ENCODE results near the gene PRSS38.
"Not testable (repeated sequence)": the region's sequence is repeated elsewhere in the genome, so short reads cannot be mapped to it uniquely, and the experiment has no call there.

The PRSS38 gene

DNA sequence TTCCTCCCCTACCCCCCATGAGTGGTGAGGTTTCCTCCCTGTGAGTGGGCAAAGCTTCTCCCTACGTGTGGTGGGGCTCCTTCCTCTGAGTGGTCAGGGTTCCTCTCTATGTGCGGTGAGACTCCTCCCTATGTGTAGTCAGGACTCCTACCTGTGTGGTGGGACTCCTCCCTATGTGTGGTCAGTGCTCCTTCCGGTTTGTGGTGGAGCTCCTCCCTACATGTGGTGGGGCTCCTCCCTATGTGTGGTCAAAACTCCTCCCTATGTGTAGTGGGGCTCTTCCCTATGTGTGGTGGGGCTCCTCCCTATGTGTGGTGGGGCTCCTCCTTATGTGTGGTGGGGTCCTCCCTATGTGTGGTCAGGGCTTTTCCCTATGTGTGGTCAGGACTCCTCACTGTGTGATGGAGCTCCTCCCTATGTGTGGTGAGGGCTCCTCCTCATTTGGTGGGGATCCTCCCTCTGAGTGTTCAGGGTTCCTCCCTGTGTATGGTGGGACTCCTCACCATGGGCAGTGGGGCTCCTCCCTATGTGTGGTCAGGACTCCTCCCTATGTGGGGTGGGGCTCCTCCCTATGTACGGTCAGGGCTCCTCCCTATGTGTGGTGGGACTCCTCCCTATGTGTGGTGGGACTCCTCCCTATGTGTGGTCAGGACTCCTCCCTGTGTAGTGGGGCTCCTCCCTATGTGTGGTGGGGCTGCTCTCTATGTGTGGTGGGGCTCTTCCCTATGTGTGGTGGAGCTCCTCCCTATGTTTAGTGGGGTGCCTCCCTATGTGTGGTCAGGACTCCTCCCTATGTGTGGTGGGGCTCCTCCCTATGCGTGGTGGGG is 29.1 kb downstream of the PRSS38 start:
- DNase-seq (ENCODE audit: low spot score), result no peak

DNA sequence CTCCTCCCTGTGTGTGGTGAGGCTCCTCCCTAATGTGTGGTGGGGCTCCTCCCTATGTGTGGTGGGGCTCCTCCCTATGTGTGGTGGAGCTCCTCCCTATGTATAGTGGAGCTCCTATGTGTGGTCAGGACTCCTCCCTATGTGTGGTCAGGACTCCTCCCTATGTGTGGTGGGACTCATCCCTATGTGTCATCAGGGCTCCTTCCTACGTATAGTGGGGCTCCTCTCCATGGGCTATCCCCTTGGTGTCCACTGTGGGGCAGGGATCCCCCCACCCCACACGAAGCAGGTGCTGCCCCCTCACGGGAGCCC is 29.6 kb downstream of the PRSS38 start:
- DNase-seq (ENCODE audit: low spot score), result no peak

DNA sequence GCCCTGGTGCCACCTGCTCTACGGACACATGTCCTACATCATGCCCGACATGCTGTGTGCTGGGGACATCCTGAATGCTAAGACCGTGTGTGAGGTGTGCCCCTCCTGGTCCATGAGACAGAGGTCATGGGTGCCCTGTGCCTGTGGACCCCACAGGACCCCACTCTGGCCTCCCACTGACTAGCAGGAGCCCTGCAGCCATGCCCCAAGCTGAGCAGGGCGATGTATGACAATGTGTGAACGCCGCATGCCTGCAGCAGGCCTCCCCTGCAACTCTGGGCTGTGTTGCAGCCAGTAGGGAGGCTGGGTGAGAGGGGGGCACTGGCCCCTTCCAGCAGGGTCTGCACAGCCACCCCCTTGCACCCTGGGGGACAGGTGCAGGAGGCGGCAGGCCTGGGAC is 30.0 kb downstream of the PRSS38 start:
- no peak for DNase-seq (ENCODE audit: low spot score)

DNA sequence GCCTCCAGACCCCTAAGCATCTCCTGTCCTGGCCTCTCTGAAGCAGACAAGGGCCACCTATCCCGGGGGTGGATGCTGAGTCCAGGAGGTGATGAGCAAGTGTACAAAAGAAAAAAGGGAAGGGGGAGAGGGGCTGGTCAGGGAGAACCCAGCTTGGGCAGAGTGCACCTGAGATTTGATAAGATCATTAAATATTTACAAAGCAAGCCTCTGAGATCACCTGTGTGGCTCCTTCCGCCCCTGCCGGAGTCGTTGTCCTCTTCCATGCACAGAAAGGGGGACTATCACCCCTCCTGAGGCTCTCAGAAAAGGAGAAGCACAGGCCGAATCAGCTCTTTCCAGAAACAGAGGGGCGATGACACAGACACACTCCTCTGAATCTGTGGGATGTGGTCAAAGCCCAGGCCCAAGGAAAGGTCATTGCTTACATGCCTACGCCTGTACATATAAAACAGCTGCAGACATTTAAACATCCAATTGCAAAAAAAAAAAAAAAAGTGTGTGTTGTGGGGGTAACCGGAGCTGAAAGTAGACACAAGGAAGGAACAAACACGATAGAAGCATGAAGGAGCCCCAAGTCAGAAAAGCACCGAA is 30.9 kb downstream of the PRSS38 start:
- no peak for DNase-seq (ENCODE audit: low spot score)

DNA sequence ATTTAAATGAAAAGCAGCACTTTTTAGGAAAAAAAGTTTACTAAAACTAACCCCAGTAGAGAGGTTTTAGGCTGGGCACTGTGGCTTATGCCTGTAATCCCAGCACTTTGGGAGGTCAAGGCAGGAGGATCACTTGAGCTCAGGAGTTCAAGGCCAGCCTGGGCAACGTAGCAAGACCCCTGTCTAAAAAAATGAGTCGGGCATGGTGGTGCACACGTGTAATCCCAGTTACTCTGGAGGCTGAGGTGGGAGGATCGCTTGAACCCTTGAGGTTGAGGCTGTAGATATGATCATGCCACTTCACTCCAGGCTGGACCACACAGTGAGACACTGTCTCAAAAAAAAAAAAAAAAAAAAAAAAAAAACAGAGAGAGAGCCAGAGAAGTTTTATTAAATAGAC is 31.6 kb downstream of the PRSS38 start:
- DNase-seq (ENCODE audit: low spot score), result not testable (repeated sequence)

DNA sequence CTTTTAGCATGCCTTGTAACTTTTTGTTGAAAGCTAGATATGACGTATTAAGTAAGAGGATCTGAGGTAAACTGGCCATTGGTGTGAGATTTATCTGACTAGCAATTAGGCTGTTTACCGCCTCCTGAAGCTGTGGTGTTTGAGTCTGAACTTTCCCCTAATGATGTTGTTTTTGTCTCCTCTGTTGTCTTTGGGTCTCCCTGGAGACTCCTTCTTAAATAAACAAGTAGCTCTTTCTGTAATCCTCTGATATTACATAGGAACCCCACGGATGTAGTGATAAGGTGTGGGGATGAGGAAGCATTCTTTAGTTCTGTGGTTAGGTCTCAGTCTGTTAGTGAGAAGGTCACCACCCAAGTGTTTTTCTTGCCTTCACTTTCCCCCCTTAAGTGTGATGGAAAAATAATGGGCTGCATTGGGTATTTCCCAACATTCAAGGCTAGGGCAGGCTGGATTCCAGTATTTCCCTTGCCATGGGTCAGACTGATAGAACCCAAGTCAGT is 33.0 kb downstream of the PRSS38 start:
- DNase-seq (ENCODE audit: low spot score), result no peak

DNA sequence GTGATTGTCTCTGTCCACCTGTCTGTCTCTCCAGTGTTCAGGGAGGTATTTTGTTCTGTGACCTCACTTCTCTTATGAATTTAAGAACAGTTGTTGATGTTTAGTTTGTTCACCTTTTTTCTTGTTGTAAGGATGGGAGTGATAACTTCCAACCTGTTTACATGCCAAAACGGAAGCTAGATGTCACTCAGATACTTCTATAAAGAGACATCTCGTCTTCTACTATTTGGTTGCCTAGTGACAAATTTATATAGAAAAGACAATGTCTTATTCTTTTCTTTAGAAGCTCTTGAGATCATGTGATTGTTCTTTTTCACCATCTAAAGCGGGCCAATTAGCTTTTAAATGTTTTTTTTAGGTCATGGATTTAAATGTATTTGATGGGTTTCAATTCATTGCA is 33.8 kb downstream of the PRSS38 start:
- no peak for DNase-seq (ENCODE audit: low spot score)

DNA sequence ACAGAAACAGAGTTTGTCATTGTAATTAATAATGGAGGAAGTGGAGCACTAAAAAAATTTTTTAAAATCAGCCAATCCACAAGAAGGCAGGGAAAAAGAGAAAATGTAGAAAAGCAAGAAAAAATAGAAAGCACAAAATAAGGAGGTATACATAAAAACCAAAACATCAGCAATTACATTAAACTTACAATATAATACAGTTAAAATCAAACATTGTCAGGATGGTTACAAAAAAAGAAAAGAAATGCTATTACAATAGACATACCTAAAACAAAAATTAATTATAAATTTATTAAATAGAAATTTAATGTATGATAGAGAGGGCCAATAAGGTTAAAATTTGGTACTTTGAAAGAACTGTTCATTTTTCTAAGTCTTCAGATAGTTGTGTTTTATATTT is 38.7 kb downstream of the PRSS38 start:
- no peak for DNase-seq (ENCODE audit: low spot score)

DNA sequence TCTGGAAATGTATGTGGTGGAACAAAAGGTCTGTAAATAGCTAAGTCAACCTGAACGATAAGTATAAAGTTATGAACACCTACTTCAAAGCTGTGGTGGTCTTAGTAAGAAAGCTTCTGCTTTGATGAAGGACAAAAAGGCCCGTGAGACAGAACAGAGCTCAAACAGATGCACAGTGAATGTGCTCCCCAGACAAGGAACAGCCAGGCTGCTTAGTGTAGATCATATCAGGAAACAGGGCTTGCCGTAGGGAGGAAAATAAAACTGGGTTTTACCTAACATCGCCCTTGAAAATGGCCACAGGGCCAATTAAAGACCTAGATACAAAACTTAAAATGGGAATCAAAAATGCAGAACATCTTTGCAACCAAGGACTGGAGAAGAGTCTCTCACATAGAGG is 40.2 kb downstream of the PRSS38 start:
- no peak for DNase-seq (ENCODE audit: low spot score)

DNA sequence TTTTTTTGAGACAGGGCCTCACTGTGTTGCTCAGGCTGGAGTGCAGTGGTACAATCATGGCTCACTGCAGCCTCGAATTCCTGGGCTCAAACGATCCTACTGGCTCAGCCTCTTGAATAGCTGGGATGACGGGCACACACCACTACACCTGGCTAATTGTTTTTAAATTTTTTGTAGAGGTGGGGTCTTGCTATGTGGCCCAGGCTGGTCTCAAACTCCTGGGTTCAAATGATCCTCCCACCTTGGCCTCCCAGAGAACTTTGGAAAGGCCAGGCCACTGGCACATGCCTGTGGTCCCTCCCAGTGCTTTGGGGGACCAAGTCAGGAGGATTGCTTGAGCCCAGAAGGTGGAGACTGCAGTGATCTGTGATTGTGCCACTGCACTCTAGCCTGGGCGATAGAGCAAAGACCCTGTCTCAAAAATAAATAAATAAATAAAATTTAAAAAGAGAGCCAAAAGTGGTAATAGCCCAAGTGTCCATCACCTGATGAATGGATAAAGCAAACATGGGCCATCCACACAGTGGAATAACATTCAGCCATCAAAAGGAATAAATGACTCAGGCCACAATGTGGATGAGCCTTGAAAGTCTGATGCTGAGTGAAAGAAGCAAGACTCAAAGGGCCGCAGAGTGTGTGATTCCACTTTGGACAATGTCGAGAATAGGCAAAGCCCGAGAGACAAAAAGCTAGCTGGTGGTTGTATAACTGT is 40.8 kb downstream of the PRSS38 start:
- no peak for DNase-seq (ENCODE audit: low spot score)

DNA sequence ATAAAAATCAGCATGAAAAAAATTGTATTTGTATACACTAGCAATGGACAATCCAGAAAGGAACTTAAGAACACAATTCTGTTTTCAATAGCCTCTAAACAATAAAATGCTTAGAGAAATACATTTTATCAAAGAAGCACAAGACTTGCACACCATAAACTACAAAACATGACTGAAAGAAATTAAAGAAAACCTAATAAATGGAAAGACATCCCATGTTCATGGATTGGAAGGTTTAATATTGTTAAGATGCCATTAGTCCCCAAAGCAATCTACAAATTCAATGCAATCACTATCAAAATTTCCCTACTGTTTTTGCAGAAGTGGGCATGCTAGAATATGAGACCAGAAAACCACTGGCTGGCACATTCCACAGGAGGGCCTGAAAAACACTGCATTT is 49.4 kb downstream of the PRSS38 start:
- DNase-seq (ENCODE audit: low spot score), result no peak

DNA sequence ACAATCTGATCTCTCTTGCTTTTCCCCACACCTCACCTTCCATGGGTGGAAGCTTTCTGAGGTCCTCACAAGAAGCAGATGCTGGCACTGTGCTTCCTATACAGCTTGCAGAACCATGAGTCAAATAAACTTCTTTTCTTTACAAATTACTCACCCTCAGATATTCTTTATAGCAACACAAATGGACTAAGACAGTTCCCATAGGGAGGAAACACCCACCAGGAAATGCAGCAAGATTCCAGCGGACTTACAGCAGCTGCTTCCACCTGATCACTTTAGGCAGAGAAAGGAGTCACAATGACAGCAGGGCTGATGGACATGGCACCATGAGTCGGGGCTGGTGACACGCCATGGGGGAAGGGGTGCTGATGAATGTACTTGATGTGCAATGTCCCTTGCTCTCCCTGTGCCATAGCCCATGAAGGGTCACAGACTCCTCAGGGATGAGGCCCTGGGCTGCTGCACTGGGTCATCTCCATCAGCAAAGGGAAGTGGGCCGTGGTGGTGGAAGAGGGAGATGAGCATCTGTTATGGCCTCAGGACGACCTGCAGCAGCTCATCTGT is 53.9 kb downstream of the PRSS38 start:
- DNase-seq (ENCODE audit: low spot score), result no peak

DNA sequence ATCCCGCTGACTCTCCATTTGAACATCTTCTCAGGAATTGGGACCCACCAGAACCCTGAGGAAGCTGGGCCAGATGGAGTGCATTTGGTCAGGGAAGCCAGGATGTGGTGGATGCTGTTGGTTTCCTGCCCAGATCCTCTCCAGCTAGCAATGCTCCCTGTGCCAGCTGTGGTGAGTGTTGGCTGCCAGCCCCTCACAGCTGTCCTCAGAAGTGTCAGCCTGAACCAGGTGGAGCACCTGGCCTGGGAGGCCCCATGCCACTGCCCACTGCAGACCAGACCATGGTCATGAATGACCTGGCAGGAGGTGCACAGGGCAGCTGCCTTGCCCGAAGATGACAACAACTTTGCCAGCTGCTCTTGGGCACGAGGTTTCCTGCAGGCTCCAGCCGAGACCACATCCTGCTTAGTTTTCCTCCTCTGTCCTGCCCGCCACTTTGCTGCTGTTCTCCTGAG is 54.4 kb downstream of the PRSS38 start:
- DNase-seq (ENCODE audit: low spot score), result no peak

DNA sequence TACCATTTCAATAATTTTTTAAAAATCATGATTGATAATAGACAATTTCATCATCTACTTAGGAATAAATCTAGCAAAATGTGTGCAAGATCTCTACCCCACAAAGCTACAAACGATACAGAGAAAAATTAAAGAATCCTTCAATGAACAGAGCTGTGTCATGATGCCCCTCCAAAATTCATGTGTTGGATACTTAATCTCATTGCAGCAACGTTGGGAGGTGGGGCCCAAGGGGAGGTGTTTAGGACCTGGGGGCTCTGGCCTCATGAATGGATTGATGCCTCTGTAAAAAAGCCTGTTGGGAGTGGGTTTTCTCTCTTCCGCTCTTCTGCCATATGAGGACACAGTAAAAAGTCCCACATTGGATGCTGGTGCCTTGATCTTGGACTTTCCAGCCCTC is 54.9 kb downstream of the PRSS38 start:
- DNase-seq (ENCODE audit: low spot score), result no peak

DNA sequence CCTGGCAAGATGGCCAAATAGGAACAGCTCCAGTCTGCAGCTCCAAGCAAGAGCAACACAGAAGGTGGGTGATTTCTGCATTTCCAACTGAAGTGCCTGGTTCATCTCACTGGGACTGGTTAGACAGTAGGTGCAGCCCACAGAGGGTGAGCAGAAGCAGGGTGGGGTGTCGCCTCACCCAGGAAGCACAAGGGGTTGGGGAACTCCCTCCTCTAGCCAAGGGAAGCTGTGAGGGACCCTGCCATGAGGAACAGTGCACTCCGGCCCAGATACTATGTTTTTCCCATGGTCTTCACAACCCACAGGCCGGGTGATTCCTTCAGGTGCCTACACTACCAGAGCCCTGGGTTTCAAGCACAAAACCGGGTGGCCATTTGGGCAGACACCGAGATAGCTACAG is 56.4 kb downstream of the PRSS38 start:
- DNase-seq (ENCODE audit: low spot score), result not testable (repeated sequence)

DNA sequence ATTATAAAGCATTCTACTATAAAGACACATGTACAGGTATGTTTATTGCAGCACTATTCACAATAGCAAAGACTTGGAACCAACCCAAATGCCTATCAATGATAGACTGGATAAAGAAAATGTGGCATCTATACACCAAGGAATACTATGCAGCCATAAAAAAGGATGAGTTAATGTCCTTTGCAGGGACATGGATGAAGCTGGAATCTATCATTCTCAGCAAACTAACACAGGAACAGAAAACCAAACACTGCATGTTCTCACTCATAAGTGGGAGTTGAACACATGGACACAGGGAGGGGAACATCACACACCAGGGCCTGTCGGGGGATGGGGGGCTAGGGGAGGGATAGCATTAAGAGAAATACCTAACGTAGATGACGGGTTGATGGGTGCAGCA is 62.3 kb downstream of the PRSS38 start:
- DNase-seq (ENCODE audit: low spot score), result not testable (repeated sequence)

DNA sequence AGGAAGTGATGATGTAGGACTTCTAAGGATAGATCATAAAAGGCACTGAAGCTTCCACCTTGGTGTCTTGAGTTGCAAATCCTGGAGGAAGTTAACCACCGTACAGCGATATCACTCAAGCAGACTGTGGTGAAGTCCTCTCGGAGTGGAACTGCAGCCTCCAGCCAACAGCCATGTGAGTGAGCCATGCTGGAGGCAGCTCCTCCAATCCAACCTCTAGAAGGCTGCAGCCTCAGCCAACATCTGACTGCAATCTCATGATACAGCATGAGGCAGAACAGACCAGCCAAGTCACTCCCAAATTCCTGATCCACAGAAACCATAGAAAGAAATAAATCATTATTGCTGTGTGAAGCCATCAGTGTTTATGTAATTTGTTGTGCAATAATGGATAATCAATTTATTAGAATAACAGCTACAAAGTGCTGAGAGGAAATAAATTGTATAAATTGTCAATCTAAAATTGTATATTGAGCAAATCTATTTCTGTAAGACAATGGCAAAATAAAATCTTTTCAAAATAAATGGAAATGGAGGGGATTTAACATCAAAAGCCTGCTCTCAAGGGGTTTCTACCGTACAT is 65.0 kb downstream of the PRSS38 start:
- no peak for DNase-seq (ENCODE audit: low spot score)

DNA sequence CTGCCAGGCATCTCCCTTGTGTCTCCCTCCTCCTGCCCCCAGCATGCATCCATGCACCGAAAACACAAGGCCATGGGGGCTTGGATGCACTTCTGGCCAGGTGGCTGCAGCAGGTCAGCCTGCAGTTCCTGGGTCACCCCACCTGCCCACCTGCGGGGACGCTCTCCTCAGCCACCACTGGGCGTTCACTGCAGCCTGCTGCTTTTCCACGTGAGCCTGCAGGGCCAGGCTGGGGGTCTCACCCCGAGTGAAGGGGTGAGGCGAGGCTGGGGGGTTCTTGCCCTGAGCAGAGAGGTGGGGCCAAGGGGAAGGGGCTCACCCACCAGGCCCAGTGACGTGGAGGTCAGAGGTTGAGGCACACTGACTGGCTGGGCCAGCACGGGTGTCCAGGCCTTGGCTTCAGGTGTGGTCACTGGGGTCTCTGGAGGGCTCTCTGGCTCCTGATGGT is 67.6 kb downstream of the PRSS38 start:
- no peak for DNase-seq (ENCODE audit: low spot score)

DNA sequence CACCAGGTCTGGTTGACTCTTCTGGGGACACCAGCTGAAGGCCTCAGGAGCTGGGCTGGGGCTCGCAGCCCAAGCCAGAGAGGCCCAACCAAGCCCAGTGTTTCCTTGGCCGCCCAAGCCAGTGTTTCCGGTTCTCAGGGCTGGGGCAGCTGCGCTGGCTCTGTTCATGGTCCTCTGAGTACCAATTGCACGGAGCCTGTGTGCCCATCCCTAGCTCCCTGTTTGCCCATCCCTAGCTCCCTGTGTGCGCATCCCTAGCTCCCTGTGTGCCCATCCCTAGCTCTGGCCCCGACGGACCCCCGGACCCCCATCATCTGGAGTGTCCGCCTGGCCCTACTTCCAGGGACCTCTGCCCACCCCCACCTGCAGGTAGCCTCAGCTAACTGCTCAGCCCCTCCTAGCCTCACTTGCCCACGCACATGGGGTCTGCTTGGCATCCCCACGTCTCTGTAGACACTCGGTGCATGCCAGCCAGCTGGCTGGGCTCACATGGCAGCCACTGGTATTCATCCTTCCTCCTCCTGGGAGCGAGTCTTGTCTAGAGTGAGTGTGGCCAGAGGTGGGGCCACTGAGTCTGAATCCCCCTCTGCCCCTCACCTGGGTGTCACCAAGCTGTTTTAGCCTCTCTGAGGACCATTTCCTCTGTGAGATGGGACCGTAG is 68.3 kb downstream of the PRSS38 start:
- no peak for DNase-seq (ENCODE audit: low spot score)

DNA sequence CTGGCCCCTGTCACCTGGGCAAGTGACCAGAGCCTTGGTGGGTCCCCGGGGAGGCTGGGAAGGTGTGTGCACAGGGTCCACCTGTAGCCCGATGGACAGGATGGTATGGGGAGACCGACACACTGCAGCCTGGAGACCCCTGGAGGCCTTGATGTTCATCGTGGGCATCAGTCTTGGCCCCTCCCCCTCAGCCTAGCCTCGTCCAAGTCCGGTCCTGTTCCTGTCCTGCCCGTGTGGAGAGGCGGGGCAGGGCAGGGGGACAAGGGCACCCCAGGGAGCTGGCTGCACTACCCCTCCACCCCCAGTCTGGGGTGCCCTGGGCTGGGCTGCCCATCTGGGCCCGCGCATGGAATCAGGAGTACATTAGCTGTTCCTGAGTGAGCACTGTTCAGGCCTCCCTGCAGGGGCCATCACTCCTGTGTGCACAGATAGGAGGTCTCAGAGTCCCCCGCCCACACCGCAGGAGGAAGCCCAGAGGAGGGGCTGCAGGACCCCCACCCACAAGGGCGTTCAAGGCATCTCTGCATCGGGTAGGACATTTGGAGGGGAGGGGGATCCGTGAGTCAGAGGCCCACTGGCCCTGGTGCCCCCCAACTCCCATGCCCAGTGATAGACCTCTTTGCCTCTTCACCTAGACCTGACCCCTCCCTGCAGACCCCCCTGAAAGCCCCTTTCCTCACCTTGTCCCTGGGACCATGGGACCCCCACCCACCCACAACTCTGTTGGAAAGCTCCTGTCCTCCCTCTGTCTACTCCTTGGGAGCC is 69.1 kb downstream of the PRSS38 start:
- DNase-seq (ENCODE audit: low spot score), result no peak

DNA sequence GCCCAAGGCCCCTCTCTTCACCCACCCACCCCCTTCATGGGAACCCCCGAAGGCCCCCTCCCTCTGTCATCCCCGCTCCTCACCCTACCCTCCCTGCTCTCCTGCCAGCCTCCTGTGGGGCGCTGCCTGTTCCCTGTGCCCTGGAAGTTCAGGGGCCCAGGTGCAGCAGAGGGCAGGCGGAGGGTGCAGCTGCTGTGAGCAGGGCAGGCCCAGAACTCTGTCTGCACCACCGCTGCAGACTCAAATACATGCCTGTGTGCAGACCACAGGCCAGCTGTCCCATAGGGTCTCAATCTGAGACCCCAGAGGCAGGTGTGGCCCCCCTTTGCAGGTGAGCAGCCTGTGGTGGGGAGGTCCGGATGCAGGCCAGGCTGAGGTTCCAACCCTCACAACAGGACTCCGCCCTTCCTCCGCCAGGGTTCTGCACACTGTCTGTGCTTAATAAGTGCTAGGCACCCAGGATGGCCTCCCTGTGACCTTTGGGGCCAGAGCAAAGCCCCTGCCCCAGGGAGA is 69.7 kb downstream of the PRSS38 start:
- DNase-seq (ENCODE audit: low spot score), result no peak

Data from activated CD4-positive, alpha-beta T cell treated with anti-CD3 and anti-CD28 coated beads, Interleukin-2, Interleukin-4, amounts not matched to agents 100 ng/mL and 50 ng/mL, durations not matched to agents 16 hours and 8 hours (primary cell).